SK-N-MC (cell line): ENCODE data around the gene ACAT2.
"Not testable (repeated sequence)": the region's sequence is repeated elsewhere in the genome, so short reads cannot be mapped to it uniquely, and the experiment has no call there.

Source experiments
- DNase-seq: peaks from one replicate; pipeline ENCODE4 v3.0.0-alpha.2; 2011; ENCODE audit warnings: low read depth, low spot score
- H3K27ac ChIP-seq: fragments of 200-600 bp; sonication (generic); 2 replicates; pipeline ENCODE4 v1.5.1; 2016; ENCODE audit warnings: mixed run types
- H3K36me3 ChIP-seq: fragments of 200-600 bp; sonication (generic); 2 replicates; pipeline ENCODE4 v1.6.1; 2017; ENCODE audit warnings: antibody characterized with exemption, low read length, mixed read lengths; ENCODE audit not compliant: insufficient read depth
- H3K4me3 ChIP-seq: fragments of 200-600 bp; sonication (generic); 2 replicates; pipeline ENCODE4 v1.5.1; 2016
- H3K9ac ChIP-seq: fragments of 200-600 bp; sonication (generic); 2 replicates; pipeline ENCODE4 v1.8.0; 2017; ENCODE audit warnings: mixed run types, mixed read lengths; ENCODE audit not compliant: insufficient read length
- H3K9me3 ChIP-seq: fragments of 200-600 bp; sonication (generic); 2 replicates; pipeline ENCODE4 v1.6.1; 2017; ENCODE audit warnings: low read depth, mild to moderate bottlenecking, antibody characterized with exemption, low read length, moderate library complexity, mixed read lengths
- EZH2 ChIP-seq: fragments of 200-600 bp; sonication (generic); IDR thresholded peaks from one replicate; pipeline ENCODE4 v1.6.1; 2017; ENCODE audit warnings: antibody characterized with exemption
- FOXP2 ChIP-seq: optimal IDR thresholded peaks from 2 replicates; pipeline ENCODE3; 2011; ENCODE audit warnings: mild to moderate bottlenecking, moderate library complexity; ENCODE audit not compliant: insufficient read depth; ENCODE audit errors: extremely low read length, control extremely low read depth
- POLR2AphosphoS5 ChIP-seq: IDR thresholded peaks from 2 replicates; pipeline ENCODE4 v1.6.1; 2012; ENCODE audit warnings: mild to moderate bottlenecking, low read depth, low read length, borderline replicate concordance

ACAT2 gene

GRCh38 chr6:159821726-159822125 is 59.9 kb downstream of the ACAT2 start:
- Histone ChIP-seq H3K9me3 (no peaks in the 10 kb centered on the region), H3K27ac (no peak overlapping the region), H3K4me3 (no peak overlapping the region), H3K9ac (no peak overlapping the region), H3K36me3 (no peaks in the 10 kb centered on the region)
- TF ChIP-seq POLR2AphosphoS5 (no peak), EZH2 (no peak), FOXP2 (no peak)
- no peak for DNase-seq

DNA sequence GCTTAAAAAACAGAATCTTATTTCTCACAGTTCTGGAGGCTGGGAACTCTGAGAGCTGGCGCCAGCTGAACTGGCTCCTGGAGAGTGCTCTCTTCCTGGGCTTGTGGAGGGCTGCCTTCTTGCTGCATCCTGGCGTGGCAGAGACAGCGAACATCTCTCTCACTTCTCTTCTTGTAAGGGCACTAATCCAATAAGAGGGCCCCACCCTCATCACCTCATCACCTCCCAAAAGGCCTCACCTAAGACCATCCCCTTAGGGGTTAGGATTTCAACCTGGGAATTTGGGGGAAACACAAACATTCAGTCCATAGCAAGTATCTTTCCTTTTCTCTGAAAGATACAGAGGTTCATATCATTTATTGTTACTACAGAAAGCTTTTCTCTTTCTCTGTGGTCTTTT is 62.1 kb downstream of the ACAT2 start:
- Histone ChIP-seq H3K27ac (no peak overlapping the region), H3K4me3 (no peak overlapping the region), H3K9me3 (no peaks in the 10 kb centered on the region), H3K36me3 (no peaks in the 10 kb centered on the region), H3K9ac (no peak overlapping the region)
- no peak for DNase-seq
- TF ChIP-seq EZH2: no peak
- TF ChIP-seq FOXP2: no peak
- TF ChIP-seq POLR2AphosphoS5: no peak

GRCh38 chr6:159824690-159825089 is 62.8 kb downstream of the ACAT2 start:
- not testable (repeated sequence) for H3K9me3 ChIP-seq, H3K27ac ChIP-seq, H3K4me3 ChIP-seq, DNase-seq, H3K9ac ChIP-seq, H3K36me3 ChIP-seq

GRCh38 chr6:159826004-159826403 is 64.2 kb downstream of the ACAT2 start:
- no peak for DNase-seq
- Histone ChIP-seq H3K4me3 (no peak overlapping the region), H3K9me3 (no peaks in the 10 kb centered on the region), H3K9ac (no peak overlapping the region), H3K36me3 (no peaks in the 10 kb centered on the region), H3K27ac (no peak overlapping the region)
- no peak for TF ChIP-seq POLR2AphosphoS5
- no peak for TF ChIP-seq EZH2
- no peak for TF ChIP-seq FOXP2

- Histone ChIP-seq H3K4me3 (no peak overlapping the region), H3K27ac (no peak overlapping the region), H3K9ac (no peak overlapping the region), H3K9me3 (no peaks in the 10 kb centered on the region), H3K36me3 (no peaks in the 10 kb centered on the region)
- DNase-seq: no peak
- TF ChIP-seq FOXP2 (no peak), EZH2 (no peak)
Measured at GRCh38 chr6:159826968-159827647, 65.3 kb downstream of the ACAT2 start.

- TF ChIP-seq EZH2: no peak
- no peak for TF ChIP-seq FOXP2
- no peak for TF ChIP-seq POLR2AphosphoS5
- DNase-seq: no peak
- Histone ChIP-seq H3K36me3 (no peaks in the 10 kb centered on the region), H3K9ac (no peak overlapping the region), H3K27ac (no peak overlapping the region), H3K4me3 (no peak overlapping the region), H3K9me3 (no peaks in the 10 kb centered on the region)
Measured at GRCh38 chr6:159828074-159828473, 66.2 kb downstream of the ACAT2 start.
